ENCODE results near the gene ANKDD1A. TPM values are rescaled to one million over a fixed set of nuclear protein-coding genes. Genes with fewer than 3 reads are reported as not detected.

ANKDD1A gene
- total and polyA plus RNA-seq, 8 donors = 3.4 to 13.5 (median 10.9) TPM

- H3K4me1 ChIP-seq = no peaks in the 10 kb centered on the region
- intact Hi-C loops (cut with DNase I) = no loop called here
- H3K36me3 ChIP-seq = peaks cover 9 to 100% of the 10 kb centered on the region in 2 donors
- no peaks in the 10 kb centered on the region for H3K27me3 ChIP-seq
- ATAC-seq (no peak), DNase-seq (no peak)
- no peak overlapping the region for H3K4me3 ChIP-seq
- H3K9me3 ChIP-seq = no peaks in the 10 kb centered on the region
- H3K27ac ChIP-seq = no peak overlapping the region
- TF ChIP-seq, protein P1, sequence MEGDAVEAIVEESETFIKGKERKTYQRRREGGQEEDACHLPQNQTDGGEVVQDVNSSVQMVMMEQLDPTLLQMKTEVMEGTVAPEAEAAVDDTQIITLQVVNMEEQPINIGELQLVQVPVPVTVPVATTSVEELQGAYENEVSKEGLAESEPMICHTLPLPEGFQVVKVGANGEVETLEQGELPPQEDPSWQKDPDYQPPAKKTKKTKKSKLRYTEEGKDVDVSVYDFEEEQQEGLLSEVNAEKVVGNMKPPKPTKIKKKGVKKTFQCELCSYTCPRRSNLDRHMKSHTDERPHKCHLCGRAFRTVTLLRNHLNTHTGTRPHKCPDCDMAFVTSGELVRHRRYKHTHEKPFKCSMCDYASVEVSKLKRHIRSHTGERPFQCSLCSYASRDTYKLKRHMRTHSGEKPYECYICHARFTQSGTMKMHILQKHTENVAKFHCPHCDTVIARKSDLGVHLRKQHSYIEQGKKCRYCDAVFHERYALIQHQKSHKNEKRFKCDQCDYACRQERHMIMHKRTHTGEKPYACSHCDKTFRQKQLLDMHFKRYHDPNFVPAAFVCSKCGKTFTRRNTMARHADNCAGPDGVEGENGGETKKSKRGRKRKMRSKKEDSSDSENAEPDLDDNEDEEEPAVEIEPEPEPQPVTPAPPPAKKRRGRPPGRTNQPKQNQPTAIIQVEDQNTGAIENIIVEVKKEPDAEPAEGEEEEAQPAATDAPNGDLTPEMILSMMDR (IDR thresholded peaks at IDR 0.05) = no peak
Measured at GRCh38 chr15:64975390-64975789, 63.7 kb downstream of the ANKDD1A start.

DNA sequence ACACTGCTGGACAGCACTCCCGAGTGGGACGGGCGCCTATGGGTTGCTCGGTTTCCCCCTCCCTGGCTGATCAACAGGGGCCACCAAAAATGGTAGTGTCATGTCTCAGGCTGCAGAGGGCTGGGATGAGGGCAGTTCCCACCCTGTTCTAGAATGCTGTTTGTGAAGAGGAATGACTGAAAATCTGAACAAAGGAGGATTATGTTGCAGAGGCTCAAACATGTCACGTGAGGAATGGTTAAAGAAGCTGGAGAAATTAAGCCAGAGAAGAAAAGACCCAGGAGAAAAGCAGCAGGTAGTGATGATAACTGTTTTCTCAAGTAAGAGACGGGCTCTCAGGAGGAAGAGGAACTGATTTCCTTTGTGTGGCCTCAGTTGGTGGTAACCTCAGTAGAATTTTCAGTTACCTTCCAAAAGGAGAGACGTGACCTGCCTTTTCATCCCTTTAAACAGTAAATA is 67.6 kb downstream of the ANKDD1A start:
- H3K27me3 ChIP-seq = no peaks in the 10 kb centered on the region
- H3K9me3 ChIP-seq = no peaks in the 10 kb centered on the region
- H3K27ac ChIP-seq = no peak overlapping the region
- peaks cover 0 to 26% of the 10 kb centered on the region in 2 donors for H3K4me1 ChIP-seq
- intact Hi-C loops (cut with DNase I) = no loop called here
- peaks cover 5 to 83% of the 10 kb centered on the region in 2 donors for H3K36me3 ChIP-seq
- no peak for DNase-seq
- H3K4me3 ChIP-seq = no peak overlapping the region
- ATAC-seq = no peak
- TF ChIP-seq, protein P1 (IDR thresholded peaks at IDR 0.05) = no peak

DNA sequence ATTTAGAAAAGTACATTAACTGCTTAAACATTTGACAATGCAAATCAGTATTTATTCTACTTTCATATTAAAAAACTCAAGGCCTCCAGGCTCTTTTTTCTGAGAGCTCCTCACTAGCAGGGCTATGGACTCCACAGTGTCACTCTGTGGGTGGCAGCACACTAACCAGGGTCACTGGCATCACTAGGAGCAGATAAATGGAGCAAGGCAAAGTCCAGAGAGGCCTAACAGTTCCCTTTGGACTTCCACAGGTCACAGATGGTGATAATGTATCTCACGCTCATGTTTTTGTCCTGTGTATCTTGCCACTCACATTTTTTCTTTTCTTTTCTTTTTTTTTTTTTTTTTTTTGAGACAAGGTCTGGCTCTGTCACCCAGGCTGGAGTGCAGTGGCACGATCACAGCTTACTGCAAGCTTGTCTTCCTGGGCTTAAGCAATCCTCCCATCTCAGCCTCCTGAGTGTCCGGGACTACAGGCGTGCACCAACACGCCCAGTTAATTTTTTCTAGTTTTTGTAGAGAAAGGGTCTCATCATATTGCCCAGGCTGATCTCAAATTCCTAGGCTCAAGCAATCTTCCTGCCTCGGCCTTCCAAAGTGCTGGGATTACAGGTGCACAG is 70.2 kb downstream of the ANKDD1A start:
- Histone ChIP-seq H3K4me3 (no peak overlapping the region), H3K36me3 (peaks cover 0 to 56% of the 10 kb centered on the region in 2 donors), H3K27me3 (no peaks in the 10 kb centered on the region), H3K9me3 (no peaks in the 10 kb centered on the region), H3K4me1 (peaks cover 12 to 52% of the 10 kb centered on the region in 2 donors), H3K27ac (peak overlapping the region in 1 of 2 donors; percentile 23)
- ATAC-seq (no peak), DNase-seq (no peak)
- TF ChIP-seq, protein P1 (IDR thresholded peaks at IDR 0.05) = no peak
- intact Hi-C loops (cut with DNase I) = no loop called here

DNA sequence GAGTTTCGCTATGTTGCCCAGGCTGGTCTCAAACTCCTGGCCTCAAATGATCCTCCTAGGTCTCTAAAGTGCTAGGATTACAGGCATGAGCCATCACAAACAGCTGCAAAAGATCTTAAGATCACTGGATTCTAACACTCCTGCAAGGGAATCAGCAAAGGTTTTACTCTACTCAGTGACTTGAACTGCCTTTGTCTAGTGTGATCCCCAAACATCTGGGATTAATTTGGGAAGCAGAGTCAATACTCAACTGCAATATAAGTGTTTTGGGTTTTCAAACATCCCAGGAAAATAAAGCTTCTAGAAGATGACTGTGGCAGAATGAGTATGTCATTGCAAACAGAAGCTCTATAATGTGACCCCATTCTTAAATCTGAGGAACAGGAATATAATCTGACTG is 70.8 kb downstream of the ANKDD1A start:
- Histone ChIP-seq H3K4me1 (peaks cover 12 to 58% of the 10 kb centered on the region in 2 donors), H3K36me3 (peaks cover 0 to 51% of the 10 kb centered on the region in 2 donors), H3K27me3 (no peaks in the 10 kb centered on the region), H3K27ac (peak overlapping the region in 1 of 2 donors; percentile 23), H3K4me3 (no peak overlapping the region), H3K9me3 (no peaks in the 10 kb centered on the region)
- intact Hi-C loops (cut with DNase I) = no loop called here
- ATAC-seq = no peak
- TF ChIP-seq, protein P1 (IDR thresholded peaks at IDR 0.05) = no peak
- no peak for DNase-seq

GRCh38 chr15:64985366-64986033 is 73.8 kb downstream of the ANKDD1A start:
- intact Hi-C loops (cut with DNase I) = no loop called here
- H3K4me1 ChIP-seq = peaks cover 17 to 75% of the 10 kb centered on the region in 2 donors

More at GRCh38 chr15:64985366-64986033, 73.8 kb downstream of the ANKDD1A start:
- DNase-seq (peak in 2 of 4 donors; percentile 5 to 36), ATAC-seq (peak; percentile 8)
- TF ChIP-seq, protein P1 (IDR thresholded peaks at IDR 0.05) = no peak
- Histone ChIP-seq H3K27me3 (no peaks in the 10 kb centered on the region), H3K4me3 (no peak overlapping the region), H3K27ac (peak overlapping the region; percentile 76 to 91), H3K9me3 (no peaks in the 10 kb centered on the region), H3K36me3 (peaks cover 0 to 21% of the 10 kb centered on the region in 2 donors)
